Occipital lobe (tissue), 2 donors: ENCODE results near the gene CS. TPM values are rescaled to one million over a fixed set of nuclear protein-coding genes. Genes with fewer than 3 reads are reported as not detected.
"Not testable (repeated sequence)": the region's sequence is repeated elsewhere in the genome, so short reads cannot be mapped to it uniquely, and the experiment has no call there.

Experiments used
- DNase-seq: peaks from one replicate; lab custom pipeline; 2025; lab: John Stamatoyannopoulos, UW
- total RNA-seq: library from RNA; depleted of rRNA; stranded (reverse); fragments of >200 nt; gene quantifications from one replicate; pipeline ENCODE4 v1.2.3, GENCODE V29; 2014

Gene CS
- total RNA-seq, 1 donor from 2014 or later: 90.9 TPM

DNA sequence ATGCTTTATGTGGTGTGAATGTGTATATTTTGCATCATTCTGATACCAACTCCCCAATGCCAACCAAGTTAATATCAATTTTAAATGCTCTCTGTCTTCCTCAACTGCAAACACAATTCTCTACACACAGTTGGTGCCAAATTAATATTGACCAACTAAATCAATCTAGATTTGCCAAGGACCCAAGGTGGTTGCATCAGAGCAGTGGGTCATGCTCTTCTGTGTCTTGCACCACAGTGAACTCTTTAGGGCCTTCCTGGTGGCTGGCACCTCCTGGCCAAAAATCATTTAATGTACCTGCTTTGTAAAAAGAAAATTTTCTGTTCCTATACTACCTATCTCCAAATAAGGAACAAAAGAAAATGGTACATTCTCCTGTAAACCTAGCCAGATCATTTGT, 19.3 kb downstream of the CS start:
- DNase-seq: no peak

DNA sequence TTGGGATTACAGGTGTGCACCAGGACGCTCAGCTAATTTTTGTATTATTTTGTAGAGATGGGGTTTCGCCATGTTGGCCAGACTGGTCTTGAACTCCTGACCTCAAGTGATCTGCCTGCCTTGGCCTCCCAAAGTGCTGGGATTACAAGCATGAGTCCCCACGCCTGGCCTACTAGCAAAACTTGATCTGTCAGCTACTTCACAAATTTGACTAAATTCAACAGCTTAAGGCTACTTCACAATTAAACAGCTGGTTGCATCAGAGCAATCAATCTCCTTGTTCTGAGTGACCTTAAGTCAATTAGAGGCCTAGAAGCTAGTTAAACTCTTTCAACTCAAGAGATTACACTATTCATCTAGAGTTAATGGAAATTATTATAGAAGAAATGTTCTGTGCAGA, 21.2 kb downstream of the CS start:
- DNase-seq: no peak

- DNase-seq: no peak
Observed at GRCh38 chr12:56274299-56274698, 25.8 kb downstream of the CS start.

DNA sequence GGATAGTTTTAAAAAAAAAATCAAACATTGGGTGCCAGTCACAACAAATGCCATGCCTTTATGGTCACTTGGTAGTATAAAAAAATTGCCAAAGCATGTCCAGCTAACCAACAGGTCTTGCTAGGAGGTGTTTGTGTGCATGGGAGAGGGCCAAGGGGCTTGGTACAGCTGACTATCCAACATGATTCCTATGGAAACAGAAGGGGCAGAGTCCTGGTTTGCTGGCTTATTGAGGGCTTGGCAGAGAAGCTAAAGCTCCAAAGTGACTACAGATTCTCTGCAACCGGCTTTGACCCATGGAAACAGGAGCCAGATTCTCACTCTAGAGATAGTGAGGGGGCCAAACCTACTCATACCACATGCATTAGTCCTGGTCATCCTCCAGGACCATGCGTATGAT, 27.7 kb downstream of the CS start:
- DNase-seq: not testable (repeated sequence)

DNA sequence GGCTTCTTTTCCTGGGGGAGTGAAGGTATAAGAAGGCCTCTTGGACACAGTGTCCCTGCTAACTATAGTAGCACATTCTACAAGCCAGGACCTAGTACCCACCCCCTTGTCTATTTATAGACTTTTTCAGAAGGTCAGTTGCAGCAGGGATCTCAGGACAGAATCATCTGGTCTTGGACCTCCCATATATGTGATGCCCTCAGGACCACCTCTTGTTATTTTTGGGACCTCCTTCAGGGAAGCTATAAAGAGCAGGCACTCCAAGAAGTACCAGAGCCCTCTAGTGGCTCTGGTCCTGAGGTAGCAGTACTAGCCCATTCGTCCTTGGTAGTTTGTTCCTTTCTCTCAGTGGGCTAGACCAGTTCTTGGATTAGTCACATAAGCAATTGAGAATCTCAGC, 29.1 kb downstream of the CS start:
- no peak for DNase-seq

- no peak for DNase-seq
Observed at GRCh38 chr12:56267443-56268071, 32.6 kb downstream of the CS start.

DNA sequence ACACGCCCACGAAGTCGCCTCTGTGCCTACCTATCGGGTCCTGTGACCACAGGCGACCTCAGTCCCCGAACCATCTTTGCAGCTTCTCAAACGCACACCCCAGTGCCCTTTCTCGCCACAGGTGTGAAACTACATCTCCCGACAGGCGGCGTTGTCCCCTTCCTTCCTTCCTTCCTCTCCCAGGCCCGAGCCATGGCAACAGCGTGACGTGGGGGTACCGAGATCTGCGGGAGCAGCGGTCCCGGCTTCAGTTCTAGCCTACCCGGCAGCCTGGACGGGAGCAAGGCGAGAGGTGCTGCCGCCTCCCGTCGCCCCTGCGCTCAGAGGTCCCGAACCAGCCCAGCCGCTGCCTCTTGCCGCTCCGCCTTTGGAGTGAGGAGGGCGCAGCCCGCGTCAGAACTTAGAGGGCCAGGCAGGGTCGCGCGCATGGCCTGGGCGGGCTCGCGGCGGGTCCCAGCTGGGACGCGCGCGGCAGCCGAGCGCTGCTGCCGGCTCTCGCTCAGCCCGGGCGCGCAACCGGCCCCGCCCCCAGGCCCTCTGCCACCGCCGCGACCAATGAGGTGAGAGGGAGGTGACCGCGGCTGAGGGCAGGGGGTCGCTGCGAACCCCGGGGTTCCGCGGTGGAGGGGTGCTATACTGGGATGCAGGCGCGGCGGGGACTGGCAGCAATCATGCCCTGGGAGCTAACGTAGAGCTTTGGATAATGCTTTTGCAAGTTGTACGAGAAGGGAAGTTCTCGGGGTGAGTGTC, 33.3 kb downstream of the CS start, which contains the start of gene COQ10A:
Gene COQ10A (plus strand): TSS at position 250 of the 750 bp plus-strand sequence. CDS start 177 bp downstream, at position 427.
- peak; percentile 86 for DNase-seq

- not testable (repeated sequence) for DNase-seq
Observed at GRCh38 chr12:56266068-56266692, 34.0 kb downstream of the CS start.

- not testable (repeated sequence) for DNase-seq
Observed at GRCh38 chr12:56262955-56263354, 37.2 kb downstream of the CS start.

DNA sequence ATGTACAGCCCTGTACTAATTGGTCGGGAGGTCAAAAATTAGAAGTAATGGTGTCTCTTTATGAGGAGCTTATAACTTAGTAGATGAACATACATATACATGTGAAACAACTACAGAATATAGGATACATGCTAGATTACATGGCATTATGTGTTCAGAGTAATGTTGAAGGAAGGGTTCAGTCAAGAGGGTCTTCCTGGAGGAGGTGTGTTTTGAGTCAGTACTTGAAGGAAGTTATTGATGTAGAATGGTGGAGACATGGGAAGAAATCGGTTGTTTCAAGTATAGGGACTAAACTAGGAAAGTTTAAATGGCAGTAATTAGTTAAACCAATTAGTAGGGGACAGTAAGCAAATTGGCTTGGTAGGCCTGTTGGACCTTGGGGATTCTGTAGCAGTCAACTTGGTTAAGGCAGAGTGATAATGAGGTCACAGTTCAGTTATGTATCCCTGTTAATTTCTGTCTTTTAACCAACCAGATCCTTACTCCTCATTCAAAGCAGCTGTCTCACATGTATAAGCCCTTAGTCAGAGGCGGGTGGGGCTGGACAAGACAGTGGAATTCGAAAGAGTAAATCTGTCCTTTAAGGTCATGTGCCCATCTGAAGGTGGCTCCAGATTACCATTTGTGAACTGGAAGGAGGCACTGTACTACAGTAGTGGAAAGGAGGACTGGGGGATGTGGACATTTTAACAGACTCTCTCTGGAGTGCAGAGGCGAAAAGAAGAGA, 38.5 kb downstream of the CS start:
- DNase-seq: no peak

DNA sequence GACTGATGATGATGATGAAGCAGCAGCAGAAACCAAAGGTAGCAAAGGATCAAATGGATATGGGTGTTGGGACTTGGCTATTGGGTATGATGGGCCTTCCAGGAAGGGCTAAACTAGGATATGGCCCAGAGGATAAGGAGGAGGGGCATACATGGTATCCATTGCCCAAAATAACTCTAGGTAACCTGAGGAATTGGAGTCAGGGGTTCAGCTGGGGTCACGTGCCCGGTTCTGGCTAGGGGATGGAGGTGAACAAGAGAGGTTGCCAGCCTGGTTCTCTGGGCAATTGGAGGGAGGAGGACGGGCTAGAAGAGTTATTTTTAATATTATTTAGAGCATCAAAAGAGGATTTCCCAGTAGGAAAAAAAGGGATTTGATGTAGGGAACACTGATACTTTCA, 39.2 kb downstream of the CS start:
- no peak for DNase-seq

DNA sequence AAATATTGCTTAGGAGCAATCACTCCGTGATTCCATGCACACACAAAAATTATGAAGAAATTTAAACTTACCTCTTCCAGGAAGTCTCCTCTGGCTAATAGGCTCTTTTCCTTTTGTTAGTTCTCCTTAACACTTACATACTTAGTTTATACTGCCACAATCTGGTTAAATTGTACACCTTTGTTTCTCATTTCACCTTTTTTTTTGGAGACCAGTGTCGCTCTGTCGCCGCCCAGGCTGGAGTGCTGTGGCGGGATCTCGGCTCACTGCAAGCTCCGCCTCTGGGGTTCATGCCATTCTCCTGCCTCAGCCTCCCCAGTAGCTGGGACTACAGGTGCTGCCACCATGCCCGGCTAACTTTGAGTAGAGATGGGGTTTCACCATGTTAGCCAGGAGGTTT, 39.8 kb downstream of the CS start:
- DNase-seq: no peak

DNA sequence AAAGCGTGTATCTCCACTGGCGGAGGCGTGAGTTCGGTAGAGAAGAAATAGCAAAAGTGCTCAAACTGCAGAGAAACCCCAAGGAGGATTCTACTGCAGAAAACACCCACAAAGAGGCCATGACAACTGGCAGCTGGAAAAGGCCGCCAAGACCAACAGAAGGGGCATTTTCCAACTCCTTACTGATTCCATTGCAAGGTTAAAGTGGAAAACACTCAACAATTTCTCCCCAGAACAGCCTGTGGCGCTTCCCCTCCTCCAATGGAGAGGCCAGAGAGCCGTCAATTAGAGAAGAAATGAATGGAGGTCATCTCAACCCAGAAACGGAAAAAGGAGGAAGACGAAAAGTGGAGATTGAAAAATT, 41.3 kb downstream of the CS start:
- DNase-seq: no peak

- peak; percentile 66 for DNase-seq
Observed at GRCh38 chr12:56258068-56258819, 41.9 kb downstream of the CS start, which contains the start of gene ANKRD52. Gene ANKRD52 (minus strand): TSS chr12:56258384. CDS start chr12:56258269, 115 bp downstream.

DNA sequence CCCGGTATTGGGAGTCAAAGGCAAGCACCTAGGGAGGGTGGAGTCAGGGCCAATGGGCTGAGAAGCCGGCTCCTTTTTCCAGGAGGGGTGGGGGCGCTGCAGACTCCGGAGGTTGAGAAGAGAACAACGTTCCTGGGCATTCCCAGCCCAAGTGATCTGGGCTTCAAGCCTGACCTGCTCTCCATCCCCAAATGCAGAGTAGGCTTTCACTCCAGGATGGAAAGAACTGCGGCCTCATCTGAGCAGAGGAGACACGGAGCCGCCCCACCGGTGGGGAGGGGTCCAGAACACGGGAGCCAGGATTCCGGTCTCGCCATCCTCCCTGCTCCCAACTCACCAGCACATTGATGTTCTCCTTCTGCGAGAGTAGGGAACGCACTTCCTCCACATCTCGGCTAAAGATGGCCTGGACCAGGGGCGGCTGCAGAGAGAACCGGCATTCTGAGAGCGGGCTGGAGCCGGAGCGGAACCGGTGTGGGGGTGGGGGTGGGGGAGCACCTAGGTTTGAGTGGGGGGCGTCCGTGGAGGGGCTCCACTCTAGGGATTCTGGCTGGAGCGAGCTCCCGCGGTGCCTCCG, 42.6 kb downstream of the CS start:
- DNase-seq: no peak

GRCh38 chr12:56257071-56257470, 43.1 kb downstream of the CS start:
- no peak for DNase-seq

DNA sequence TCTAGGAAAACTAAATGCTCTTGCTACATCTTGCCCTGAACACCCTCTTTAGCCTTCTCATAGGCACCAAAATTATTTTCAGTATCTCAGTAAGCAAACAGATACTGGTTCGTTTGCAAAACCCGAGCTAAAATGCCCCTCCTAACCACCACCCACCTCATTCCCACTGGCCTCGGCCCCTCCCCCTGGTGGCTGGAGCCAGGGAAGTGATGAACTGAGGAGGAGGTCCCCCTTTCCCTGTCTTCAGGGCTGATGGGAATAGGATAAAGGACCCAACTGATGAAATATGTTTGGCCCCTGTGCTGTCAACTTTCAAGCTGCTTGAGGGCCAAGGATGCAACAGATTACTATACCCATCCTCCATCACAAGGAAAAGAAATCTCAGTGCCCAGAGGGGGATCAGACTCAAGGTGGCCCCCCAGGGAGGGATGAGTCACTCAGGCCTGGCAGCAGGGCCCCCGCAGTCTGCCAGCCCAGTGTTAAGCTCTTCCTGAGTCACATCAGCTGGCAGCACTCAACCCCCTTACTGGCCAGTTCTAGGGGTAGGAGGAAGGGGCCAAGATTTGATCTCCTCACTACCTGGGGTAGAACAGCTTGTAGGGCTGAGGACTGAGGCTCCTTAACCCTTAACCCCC, 43.7 kb downstream of the CS start:
- DNase-seq: peak; percentile 21

DNA sequence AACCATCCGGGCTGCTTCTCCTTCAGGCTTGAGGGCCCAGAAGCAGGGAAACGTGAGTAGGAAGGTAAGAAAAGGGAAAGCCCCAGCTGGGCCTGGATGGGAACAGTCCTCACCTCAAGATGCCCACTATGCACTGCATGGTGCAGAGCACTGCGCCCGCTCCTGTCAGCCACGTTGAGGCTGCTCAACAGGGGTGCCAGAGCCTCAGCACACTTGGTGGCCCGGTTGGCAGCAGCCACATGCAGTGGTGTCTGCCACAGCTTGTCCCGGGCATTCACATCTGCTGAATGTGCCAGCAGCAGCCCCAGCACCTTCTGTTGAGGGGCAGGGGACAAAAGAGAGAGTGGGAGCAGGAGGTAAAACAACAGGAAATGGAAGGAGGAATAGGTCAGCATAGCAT, 44.5 kb downstream of the CS start:
- no peak for DNase-seq

GRCh38 chr12:56253091-56253490, 47.0 kb downstream of the CS start:
- no peak for DNase-seq

DNA sequence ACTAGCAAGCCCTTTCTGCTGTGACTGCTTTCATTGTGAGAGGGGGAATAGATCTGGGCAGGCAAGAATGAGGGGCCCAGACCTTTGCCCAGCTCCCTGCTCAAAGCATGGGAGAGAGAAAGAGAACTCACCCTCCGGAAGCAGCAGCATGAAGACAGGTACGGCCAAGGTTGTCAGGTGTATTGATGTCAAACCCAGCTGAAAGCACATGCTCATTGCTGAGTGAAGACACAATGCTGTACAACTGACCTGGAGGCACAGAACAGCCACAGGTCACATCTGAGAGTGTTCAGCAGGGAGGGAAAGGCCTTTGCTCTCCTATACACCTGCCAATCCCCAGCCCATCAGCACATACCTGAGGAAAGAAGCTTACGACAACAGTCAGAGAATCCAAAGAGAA, 47.5 kb downstream of the CS start:
- DNase-seq: no peak
